HG03469 (cell line): ENCODE measurements around the gene RBM8A.
A peak's percentile ranks its signal among the peaks of the same experiment; 100 is the strongest.

ENCODE experiments used
- ATAC-seq: cut with Tn5 transposase; IDR thresholded peaks from one replicate; pipeline ENCODE4 v1.9.1; 2021; ENCODE audit warnings: mild to moderate bottlenecking, moderate library complexity, moderate number of reproducible peaks; ENCODE audit not compliant: unreplicated experiment

Gene RBM8A

GRCh38 chr1:145918144-145918991 lies 8.9 kb downstream of the RBM8A start, which contains the start of gene PEX11B:
PEX11B (minus strand) TSS chr1:145918717; CDS start chr1:145918688, 29 bp downstream.
- peak; percentile 66 for ATAC-seq

- ATAC-seq = no peak
Observed at GRCh38 chr1:145917595-145917994, 9.7 kb downstream of the RBM8A start.

DNA sequence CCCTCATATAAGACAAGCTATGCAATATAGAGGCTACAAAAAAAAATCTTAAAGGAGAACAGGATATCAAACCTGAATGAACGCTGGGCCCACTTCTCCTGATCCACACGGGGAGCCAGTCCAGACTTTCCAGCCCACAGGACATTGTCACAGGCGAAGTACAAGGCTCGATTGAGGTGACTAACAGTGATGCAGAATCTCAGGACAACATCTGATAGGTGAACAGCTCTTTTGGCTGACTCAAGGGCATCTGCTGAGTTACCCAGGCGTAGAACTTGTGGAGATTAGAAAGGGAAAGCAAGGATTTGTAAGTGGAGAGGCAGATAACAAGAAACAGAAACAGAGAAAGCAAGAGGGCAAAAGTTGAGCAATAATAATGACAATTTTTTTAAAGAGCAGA lies 10.5 kb downstream of the RBM8A start:
- no peak for ATAC-seq

- ATAC-seq = no peak
Observed at GRCh38 chr1:145912128-145912641, 15.1 kb downstream of the RBM8A start.

DNA sequence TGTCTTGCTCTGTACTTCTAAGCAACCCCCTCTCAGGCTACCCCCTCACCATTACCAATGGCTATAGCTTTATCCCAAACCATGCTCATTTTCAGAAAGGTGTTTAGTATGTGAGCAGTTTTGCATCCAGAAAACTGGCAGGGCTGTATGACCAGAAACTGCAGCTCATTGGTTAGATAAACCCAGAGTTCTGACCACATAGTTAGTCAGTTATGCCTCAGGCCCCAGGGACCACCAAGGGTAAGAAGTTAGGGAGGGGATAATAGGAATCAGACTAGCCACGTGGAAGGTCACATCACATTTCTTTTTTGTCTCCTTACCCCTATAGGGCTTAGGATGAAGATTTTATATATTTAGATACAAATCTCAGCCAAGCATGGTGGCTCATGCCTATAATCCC lies 18.6 kb downstream of the RBM8A start:
- ATAC-seq = no peak

DNA sequence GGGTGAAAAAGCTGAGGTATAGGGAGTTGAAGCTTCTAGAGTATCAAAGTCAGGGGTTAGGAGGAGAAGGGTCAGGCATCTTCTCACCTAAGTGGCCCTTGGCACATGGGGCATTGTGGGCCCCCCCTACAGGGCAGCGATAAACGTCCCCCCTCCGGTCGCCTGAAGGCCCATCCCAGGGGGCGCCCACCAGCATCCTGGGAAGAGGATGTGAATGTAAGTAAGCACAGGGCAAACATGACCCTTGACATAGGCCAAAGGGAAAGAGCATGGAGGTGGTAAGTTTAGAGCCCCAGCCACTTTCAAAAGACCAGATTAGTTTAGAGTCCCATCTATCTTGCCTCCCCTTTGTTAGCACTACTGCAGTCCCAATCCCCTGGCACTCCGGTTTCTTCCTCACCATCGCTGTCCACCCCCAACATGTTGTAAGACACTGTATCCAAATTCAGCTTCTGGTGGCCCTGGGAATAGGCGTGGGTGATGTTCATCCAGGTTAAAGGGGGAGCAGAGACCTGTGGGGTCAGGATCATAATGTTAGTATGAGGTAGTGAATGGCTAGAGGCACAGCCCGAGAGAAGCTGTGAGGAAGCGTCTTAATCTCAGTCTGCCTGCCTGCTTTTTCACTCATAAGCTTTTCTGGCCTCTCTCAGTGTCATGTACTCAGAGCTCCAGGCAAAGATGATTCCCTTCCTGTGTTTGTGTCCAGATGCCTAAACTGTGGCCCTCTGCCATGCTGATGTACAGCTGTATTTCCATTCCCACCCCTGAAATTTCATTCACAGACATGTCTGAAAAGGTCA lies 20.1 kb downstream of the RBM8A start:
- ATAC-seq = no peak

DNA sequence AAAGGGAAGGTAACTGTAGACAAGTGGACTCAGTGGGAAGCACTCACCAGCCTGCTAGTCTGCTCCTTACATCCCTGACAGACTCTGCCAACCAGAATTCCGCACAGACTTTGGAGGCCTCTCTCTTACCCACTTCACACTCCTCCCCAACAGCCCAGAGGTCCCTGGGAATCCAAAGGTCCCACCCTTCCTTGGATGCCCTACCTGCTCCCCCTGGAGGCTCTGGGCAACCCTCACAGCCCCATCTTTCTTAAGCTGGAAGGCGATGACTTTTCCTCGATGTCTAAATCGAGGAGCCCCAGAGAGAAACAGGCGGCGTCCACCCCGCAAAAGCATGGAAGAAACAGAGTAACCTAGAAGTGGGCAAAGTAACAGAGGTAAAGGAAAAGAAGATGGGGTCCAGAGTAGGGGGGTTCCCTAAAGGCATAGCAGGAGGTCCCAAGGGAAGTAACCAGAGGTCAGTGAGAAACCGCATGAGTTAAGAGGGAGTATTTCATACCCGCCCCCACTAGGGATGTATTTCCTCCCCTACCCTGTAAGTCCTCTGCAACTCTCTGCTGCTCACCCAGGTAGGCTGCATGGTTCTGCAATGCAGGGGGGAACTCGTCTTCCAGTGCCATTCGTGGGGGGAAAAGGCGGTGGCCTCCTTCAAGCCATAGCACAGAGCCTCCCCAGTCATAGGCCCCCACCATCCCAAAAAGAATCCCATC lies 25.8 kb downstream of the RBM8A start:
- ATAC-seq = no peak

DNA sequence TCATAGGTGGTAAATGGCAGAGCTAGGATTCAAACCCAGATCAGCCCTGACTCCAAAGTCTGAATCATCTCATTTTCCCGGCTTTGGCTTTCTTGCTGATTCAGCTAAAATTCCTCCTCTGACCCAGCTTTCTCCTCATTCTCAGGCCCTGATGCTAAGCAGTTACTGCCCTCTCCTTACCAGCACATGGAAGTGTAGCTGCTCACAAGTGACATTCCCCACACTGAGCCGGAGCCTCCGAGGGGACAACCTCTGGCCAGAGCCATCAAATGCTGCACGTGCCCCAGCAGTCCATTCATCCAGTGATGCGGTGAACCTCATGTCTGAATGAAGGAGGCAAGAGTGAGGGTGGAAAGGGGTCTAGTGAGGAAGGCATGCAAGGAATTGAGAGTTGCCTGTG lies 28.5 kb downstream of the RBM8A start:
- ATAC-seq = no peak

- ATAC-seq = no peak
Observed at GRCh38 chr1:145897969-145898368, 29.3 kb downstream of the RBM8A start.

DNA sequence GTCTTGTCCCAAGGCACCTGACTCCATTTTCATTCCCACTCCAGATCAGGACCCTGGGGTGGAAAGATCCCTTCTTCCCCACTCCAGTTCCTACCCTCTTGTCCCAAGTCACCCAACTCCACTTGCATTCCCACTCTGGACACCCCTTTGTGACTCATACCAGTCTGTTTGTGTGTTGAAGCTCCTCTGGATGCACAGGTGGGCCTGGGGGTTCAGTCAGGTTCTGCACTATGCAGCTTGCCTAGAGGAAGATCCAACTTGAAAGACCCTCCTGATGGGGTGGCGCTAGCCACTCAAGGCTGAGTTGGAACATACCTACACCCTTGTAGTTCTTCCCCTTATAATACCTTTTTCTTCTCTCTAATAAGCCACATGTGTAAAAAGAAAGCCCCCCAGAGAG lies 31.8 kb downstream of the RBM8A start:
- ATAC-seq = no peak

GRCh38 chr1:145893306-145894055 lies 33.8 kb downstream of the RBM8A start:
- ATAC-seq = no peak

GRCh38 chr1:145892486-145893087 lies 34.7 kb downstream of the RBM8A start:
- no peak for ATAC-seq

DNA sequence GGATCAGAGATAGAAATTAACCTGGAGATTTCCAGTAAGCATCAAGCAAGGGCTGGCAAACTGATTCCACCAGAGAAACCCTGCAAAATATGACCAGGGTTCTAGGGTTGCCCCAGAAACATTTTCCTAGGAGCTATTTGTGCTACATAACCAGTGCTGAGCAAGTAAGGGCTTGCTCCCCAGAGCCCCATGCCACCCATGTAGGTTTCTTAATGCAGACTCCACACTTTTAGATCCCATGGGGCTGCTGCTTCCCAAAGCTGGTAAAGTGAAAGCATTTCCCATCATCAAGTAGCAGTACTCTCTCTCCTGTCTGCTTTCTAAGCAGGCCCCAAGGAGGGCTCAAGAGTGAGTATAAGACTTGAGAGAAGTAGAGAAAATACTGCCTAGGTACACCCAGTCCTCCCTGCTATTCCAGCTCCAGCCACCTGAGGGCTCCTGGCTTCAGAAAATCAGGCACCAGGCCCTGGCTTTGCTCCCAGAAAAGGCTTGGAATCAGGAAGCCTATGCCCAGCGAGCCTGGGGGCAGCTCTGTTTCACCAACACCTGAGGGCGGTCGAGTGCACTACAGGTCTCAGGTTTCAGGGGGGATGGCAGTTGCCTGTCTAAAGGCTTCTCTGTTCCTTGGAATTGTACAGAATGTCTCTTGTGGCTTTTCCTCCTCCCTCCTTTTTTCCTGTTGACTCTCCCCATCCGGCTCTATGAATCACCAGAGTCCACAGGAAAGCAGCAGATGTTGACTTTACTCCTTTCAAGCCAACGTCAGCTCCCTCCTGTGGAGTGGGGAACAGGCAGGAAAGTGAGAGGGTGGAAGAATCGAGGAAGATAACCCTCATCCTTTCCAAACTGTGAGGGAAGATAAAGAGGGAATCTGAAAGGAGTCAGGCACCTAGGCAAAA lies 35.4 kb downstream of the RBM8A start:
- no peak for ATAC-seq

- no peak for ATAC-seq
Observed at GRCh38 chr1:145891143-145891542, 36.1 kb downstream of the RBM8A start.

DNA sequence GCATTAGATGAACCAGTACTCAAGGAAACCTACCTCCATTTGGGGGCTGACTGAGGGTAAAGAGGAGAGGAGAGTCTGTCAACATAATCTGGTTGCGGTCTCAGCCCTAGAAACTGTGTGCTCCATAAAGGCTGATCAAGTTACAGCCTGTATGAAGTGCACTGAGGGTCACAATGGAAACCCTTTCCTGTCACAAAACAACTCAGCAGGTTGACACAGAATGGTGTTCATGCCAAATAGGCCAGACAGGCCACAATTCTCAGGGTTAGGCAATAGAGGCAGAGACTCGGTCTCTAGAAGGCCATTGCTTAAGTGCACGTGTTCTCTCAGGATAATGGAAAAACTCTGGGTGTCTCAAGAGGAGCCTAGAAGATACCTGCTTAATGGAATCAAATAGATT lies 37.6 kb downstream of the RBM8A start:
- no peak for ATAC-seq

GRCh38 chr1:145887631-145888030 lies 39.7 kb downstream of the RBM8A start:
- no peak for ATAC-seq

DNA sequence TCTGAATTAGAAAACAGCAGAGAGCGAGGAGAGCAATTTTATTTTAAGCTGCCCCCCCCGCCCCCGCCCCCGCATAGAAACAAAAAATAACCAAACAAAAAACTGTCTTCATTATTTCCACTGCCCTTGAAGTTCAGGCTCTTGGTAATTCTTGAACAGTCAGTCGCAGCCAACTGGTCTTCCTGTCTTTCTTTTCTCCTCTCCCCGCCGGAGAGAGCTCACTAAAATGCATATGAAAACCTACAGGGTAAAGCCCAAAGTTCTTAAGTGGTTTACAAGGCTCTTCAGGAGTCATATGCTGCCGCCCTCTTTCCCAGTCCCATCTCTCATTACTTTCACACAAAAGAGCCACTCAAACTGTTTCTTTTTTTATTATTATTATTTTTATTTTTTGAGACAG lies 40.5 kb downstream of the RBM8A start:
- no peak for ATAC-seq

DNA sequence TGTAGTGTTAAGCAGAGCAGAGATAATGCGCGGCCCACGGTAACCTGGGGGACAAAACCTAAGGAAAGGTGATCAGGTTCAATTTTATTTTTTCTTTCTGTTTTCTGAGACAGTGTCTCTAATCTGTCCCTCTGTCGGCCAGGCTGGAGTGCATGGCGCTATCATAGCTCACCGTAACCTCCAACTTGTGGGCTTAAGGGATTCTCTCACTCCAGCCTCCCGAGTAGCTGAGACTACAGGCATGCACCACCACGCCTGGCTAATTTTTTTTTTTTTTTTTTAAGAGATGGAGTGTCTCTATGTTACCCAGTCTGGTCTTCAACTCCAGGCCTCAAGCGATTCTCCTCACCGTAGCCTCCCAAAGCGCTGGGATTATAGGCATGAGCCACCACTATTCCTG lies 40.9 kb downstream of the RBM8A start:
- ATAC-seq = no peak

GRCh38 chr1:145885738-145886287 lies 41.5 kb downstream of the RBM8A start, which contains the start of gene ANKRD35:
ANKRD35 (minus strand) TSS chr1:145885866; CDS start chr1:145885758, 108 bp downstream.
- ATAC-seq = peak; percentile 88
